ENCODE measurements around the gene RANBP9.

GRCh38 chr6:13649393-13649792 is 62.2 kb downstream of the RANBP9 start:
- TF ChIP-seq CTCF (IDR thresholded peaks at IDR 0.05) (no peak), POLR2A (IDR thresholded peaks at IDR 0.05) (no peak)
